Astrocyte (in vitro differentiated cells and primary cell): ENCODE data around the gene DHX8. TPM values are rescaled to one million over a fixed set of nuclear protein-coding genes. Genes with fewer than 3 reads are reported as not detected.
A peak's percentile ranks its signal among the peaks of the same experiment; 100 is the strongest.

ENCODE experiments used
- DNase-seq: peaks from one replicate; pipeline ENCODE4 v3.0.0-alpha.2; 2010; ENCODE audit warnings: low read depth
- FAIRE-seq: peaks from 2 replicates; lab custom pipeline; 2011; peaks lifted over from hg19 to GRCh38; lab: Jason Lieb, UNC
- H2AFZ ChIP-seq: 2 replicates; pipeline ENCODE4 v1.6.0; 2012; ENCODE audit warnings: low read depth, low read length, inconsistent platforms
- H3K27ac ChIP-seq: 2 replicates; pipeline ENCODE4 v1.5.1; 2011; ENCODE audit warnings: low read depth, low read length, inconsistent platforms
- H3K27me3 ChIP-seq: 2 replicates; pipeline ENCODE4 v1.6.0; 2011; ENCODE audit warnings: low read length, inconsistent platforms; ENCODE audit not compliant: insufficient read depth
- H3K36me3 ChIP-seq: 2 replicates; pipeline ENCODE4 v1.5.1; 2011; ENCODE audit warnings: low read length, inconsistent platforms; ENCODE audit not compliant: insufficient read depth
- H3K4me1 ChIP-seq: 2 replicates; pipeline ENCODE4 v1.5.1; 2011; ENCODE audit warnings: low read length, inconsistent platforms; ENCODE audit not compliant: insufficient read depth
- H3K4me2 ChIP-seq: 2 replicates; pipeline ENCODE4 v1.6.0; 2012; ENCODE audit warnings: low read length, inconsistent platforms
- H3K4me3 ChIP-seq: 2 replicates; pipeline ENCODE4 v1.5.1; 2011; ENCODE audit warnings: low read depth, mild to moderate bottlenecking, low read length, inconsistent platforms; ENCODE audit not compliant: insufficient read depth
- H3K79me2 ChIP-seq: 2 replicates; pipeline ENCODE4 v1.6.0; 2012; ENCODE audit warnings: mild to moderate bottlenecking, low read length, inconsistent platforms; ENCODE audit not compliant: insufficient read depth
- H3K9ac ChIP-seq: 2 replicates; pipeline ENCODE4 v1.6.0; 2012; ENCODE audit warnings: mild to moderate bottlenecking, low read length, inconsistent platforms
- H3K9me3 ChIP-seq: 2 replicates; pipeline ENCODE4 v1.5.1; 2012; ENCODE audit warnings: low read depth, mild to moderate bottlenecking, low read length, inconsistent platforms; ENCODE audit not compliant: insufficient read depth
- H4K20me1 ChIP-seq: 2 replicates; pipeline ENCODE4 v1.6.0; 2012; ENCODE audit warnings: low read length, inconsistent platforms; ENCODE audit not compliant: insufficient read depth
- H3K27ac Mint-ChIP-seq: one replicate; pipeline ENCODE4 v1.8.0; 2021; ENCODE audit warnings: mild to moderate bottlenecking, mixed read lengths; ENCODE audit not compliant: unreplicated experiment
- H3K27me3 Mint-ChIP-seq: one replicate; pipeline ENCODE4 v1.8.0; 2021; ENCODE audit warnings: low read depth, mixed read lengths; ENCODE audit not compliant: unreplicated experiment
- H3K36me3 Mint-ChIP-seq: one replicate; pipeline ENCODE4 v1.8.0; 2021; ENCODE audit warnings: low read depth, mixed read lengths; ENCODE audit not compliant: unreplicated experiment
- H3K4me1 Mint-ChIP-seq: one replicate; pipeline ENCODE4 v1.8.0; 2021; ENCODE audit warnings: low read depth, mixed read lengths; ENCODE audit not compliant: unreplicated experiment
- H3K4me3 Mint-ChIP-seq: one replicate; pipeline ENCODE4 v1.8.0; 2021; ENCODE audit warnings: mild to moderate bottlenecking, moderate library complexity, mixed read lengths; ENCODE audit not compliant: unreplicated experiment
- H3K9me3 Mint-ChIP-seq: one replicate; pipeline ENCODE4 v1.8.0; 2021; ENCODE audit warnings: mild to moderate bottlenecking, mixed read lengths; ENCODE audit not compliant: unreplicated experiment
- EZH2 ChIP-seq: IDR thresholded peaks from 2 replicates; pipeline ENCODE4 v1.6.1; 2012; ENCODE audit warnings: mild to moderate bottlenecking, low read length, inconsistent platforms; ENCODE audit not compliant: insufficient read depth
- total RNA-seq: library from RNA; stranded (reverse); gene quantifications from 2 replicates; pipeline ENCODE4 v1.2.1, GENCODE V29; 2021
- TF ChIP-seq, protein P1 (sequence below): IDR thresholded peaks from 2 replicates; pipeline ENCODE4 v1.5.1; 2011; ENCODE audit warnings: low read depth, mild to moderate bottlenecking, inconsistent platforms, low read length, moderate library complexity; ENCODE audit not compliant: insufficient read depth

DHX8 gene
- total RNA-seq, 1 donor from 2014 or later = 48.5 TPM

DNA sequence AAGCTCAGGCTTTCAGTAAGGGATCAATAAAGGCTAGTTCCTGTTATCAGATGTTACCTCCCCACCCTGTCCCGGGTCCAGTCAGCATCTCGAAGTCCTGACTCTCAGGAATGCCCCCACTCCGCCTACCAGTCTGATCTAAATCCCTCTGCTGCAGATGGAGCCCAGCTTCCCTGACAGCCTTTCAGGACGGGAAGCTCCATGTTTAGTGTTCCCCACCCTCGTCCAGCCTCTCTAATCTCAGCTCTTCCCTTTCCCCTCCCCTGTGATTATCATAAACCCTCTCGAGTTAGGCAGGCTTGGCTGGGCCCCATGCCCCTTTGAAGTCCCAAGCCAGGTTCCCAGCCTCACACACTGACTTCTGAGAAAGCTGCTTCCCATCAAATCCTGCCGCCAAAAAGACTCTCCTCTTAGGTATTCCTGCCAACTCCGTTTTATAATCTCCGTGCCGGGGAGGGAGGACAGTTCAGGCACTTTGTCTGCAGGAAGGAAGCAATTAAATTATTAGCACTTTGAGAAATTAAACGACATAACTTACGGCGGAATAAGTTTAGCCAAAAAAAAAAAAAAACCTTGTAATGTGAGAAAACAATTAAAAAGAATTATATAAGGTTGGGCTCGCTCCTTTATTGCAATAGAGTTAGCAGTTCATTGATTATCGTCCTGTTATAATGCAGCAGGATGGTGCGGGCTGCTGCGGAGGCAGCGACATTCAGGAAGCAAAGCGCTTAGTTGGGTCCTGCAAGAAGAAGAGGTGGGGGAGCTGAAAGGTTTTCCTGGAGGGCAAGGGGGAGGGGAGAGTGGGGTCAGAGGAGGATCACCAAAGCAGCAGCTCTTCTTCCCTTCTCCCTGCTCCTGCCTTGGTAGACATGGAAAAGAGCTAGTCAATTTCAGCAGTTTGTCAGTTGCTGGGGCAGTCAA lies 79.2 kb downstream of the DHX8 start:
- peaks cover 10% of the 10 kb centered on the region for H3K4me1 Mint-ChIP-seq
- Histone ChIP-seq H3K9ac (no peak overlapping the region), H3K4me1 (no peaks in the 10 kb centered on the region), H3K9me3 (no peaks in the 10 kb centered on the region), H3K27ac (no peak overlapping the region), H4K20me1 (no peaks in the 10 kb centered on the region), H3K4me2 (no peak overlapping the region), H2AFZ (no peak overlapping the region), H3K36me3 (no peaks in the 10 kb centered on the region), H3K79me2 (no peaks in the 10 kb centered on the region), H3K27me3 (peaks cover 10% of the 10 kb centered on the region), H3K4me3 (no peak overlapping the region)
- no peaks in the 10 kb centered on the region for H3K9me3 Mint-ChIP-seq
- TF ChIP-seq EZH2 = no peak
- H3K4me3 Mint-ChIP-seq = peak overlapping the region; percentile 4
- DNase-seq = no peak
- no peak overlapping the region for H3K27ac Mint-ChIP-seq
- H3K27me3 Mint-ChIP-seq = peaks cover 43% of the 10 kb centered on the region
- no peak for FAIRE-seq
- peaks cover 2% of the 10 kb centered on the region for H3K36me3 Mint-ChIP-seq

DNA sequence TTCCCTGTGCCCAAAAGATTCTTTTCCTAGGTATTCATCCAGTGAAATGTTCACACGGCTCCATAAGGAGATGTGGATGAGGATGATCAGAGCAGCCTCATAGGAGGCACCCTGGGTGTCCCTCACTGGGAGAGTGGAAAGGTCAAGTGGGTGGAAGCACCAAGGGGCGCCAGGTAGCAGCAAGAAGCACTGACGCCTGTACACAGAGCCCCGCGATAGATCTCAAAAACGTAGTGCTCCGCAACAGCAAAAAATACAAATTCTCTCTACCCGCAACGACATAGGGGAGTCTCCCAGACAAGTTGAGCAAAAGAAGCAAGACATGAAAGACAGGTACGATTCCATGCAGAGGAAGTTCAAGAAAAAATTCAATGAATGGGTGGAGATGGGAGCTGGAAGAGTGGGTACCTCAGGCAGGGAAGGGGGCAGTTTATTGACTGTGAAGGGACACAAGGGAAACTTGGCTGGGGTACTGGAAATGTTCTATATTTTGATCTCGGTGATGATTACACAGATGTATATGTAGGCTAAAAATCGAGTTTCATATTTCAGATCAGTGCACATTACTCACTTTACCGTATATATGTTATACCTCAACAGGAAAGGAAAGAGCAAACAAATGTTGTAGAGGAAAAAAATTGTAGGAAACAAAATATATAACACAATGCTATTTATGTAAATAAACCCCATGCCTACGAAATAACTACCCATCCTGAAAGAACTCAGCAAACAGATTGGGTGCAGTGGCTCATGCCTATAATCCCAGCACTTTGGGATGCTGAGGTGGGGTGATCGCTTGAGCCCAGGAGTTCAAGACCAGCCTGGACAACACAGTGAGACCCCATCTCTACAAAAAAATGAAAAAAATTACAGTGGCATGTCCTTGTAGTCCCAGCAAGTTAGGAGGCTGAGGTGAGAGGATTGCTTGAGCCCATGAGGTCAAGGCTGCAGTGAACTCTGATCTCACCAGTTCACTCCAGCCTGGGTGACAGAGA lies 80.1 kb downstream of the DHX8 start:
- H3K27me3 ChIP-seq = peaks cover 10% of the 10 kb centered on the region
- no peaks in the 10 kb centered on the region for H3K9me3 ChIP-seq
- H3K36me3 Mint-ChIP-seq = peaks cover 2% of the 10 kb centered on the region
- H2AFZ ChIP-seq = no peak overlapping the region
- H3K9ac ChIP-seq = no peak overlapping the region
- no peaks in the 10 kb centered on the region for H3K36me3 ChIP-seq
- no peak for FAIRE-seq
- H3K4me2 ChIP-seq = no peak overlapping the region
- peaks cover 42% of the 10 kb centered on the region for H3K27me3 Mint-ChIP-seq
- no peaks in the 10 kb centered on the region for H3K79me2 ChIP-seq
- H3K4me1 ChIP-seq = no peaks in the 10 kb centered on the region
- H3K9me3 Mint-ChIP-seq = no peaks in the 10 kb centered on the region
- DNase-seq = no peak
- H3K4me1 Mint-ChIP-seq = peaks cover 10% of the 10 kb centered on the region
- no peak overlapping the region for H3K4me3 ChIP-seq
- no peak overlapping the region for H3K27ac ChIP-seq
- H3K4me3 Mint-ChIP-seq = no peak overlapping the region
- no peak for TF ChIP-seq EZH2
- TF ChIP-seq, protein P1, sequence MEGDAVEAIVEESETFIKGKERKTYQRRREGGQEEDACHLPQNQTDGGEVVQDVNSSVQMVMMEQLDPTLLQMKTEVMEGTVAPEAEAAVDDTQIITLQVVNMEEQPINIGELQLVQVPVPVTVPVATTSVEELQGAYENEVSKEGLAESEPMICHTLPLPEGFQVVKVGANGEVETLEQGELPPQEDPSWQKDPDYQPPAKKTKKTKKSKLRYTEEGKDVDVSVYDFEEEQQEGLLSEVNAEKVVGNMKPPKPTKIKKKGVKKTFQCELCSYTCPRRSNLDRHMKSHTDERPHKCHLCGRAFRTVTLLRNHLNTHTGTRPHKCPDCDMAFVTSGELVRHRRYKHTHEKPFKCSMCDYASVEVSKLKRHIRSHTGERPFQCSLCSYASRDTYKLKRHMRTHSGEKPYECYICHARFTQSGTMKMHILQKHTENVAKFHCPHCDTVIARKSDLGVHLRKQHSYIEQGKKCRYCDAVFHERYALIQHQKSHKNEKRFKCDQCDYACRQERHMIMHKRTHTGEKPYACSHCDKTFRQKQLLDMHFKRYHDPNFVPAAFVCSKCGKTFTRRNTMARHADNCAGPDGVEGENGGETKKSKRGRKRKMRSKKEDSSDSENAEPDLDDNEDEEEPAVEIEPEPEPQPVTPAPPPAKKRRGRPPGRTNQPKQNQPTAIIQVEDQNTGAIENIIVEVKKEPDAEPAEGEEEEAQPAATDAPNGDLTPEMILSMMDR = no peak
- H3K27ac Mint-ChIP-seq = no peak overlapping the region
- H4K20me1 ChIP-seq = no peaks in the 10 kb centered on the region

DNA sequence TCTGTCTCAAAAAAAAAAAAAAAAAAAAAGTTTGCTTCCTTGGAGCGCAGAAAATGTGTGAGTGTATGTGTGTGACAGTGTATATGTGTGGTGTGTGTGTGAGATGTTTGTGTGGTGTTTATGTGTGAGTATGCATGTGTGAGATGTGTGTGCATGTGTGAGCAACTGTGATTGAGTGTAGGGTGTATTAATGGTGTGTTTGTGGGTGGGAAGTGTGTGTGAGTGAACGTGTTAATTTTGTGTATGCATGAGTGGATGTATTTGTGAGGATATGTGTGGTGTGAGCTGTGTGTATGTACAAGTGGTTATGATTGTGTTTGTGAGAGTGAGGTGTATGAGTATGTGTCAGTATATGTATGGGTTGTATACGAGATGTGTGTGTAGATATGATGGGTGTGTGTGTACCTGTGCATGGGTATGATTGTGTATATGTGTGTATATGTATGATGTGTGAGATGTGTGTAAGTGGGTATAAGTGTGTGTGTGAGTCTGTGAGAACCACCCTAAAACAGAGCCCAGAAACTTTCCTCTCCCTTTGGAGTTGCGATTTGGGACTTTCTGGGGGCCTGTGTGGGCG lies 84.8 kb downstream of the DHX8 start:
- Histone ChIP-seq H3K27ac (no peak overlapping the region), H3K9ac (no peak overlapping the region), H3K36me3 (no peaks in the 10 kb centered on the region), H2AFZ (no peak overlapping the region), H4K20me1 (no peaks in the 10 kb centered on the region), H3K79me2 (no peaks in the 10 kb centered on the region), H3K4me2 (no peak overlapping the region), H3K9me3 (no peaks in the 10 kb centered on the region), H3K4me1 (no peaks in the 10 kb centered on the region), H3K4me3 (no peak overlapping the region), H3K27me3 (peaks cover 4% of the 10 kb centered on the region)
- TF ChIP-seq EZH2 = no peak
- TF ChIP-seq, protein P1 = no peak
- H3K36me3 Mint-ChIP-seq = no peaks in the 10 kb centered on the region
- H3K4me1 Mint-ChIP-seq = peaks cover 7% of the 10 kb centered on the region
- FAIRE-seq = no peak
- no peak overlapping the region for H3K27ac Mint-ChIP-seq
- DNase-seq = no peak
- H3K4me3 Mint-ChIP-seq = no peak overlapping the region
- peaks cover 14% of the 10 kb centered on the region for H3K27me3 Mint-ChIP-seq
- H3K9me3 Mint-ChIP-seq = no peaks in the 10 kb centered on the region
